SH-SY5Y (cell line): ENCODE measurements around the gene RPS14.

Experiments used
- GATA2 ChIP-seq: IDR thresholded peaks from 2 replicates; pipeline ENCODE4 v1.6.1; 2011; ENCODE audit warnings: mild to moderate bottlenecking, low read depth, low read length
- GATA3 ChIP-seq: IDR thresholded peaks from 2 replicates; pipeline ENCODE4 v1.6.1; 2011; ENCODE audit warnings: low read depth, mild to moderate bottlenecking, low read length, moderate library complexity

DNA sequence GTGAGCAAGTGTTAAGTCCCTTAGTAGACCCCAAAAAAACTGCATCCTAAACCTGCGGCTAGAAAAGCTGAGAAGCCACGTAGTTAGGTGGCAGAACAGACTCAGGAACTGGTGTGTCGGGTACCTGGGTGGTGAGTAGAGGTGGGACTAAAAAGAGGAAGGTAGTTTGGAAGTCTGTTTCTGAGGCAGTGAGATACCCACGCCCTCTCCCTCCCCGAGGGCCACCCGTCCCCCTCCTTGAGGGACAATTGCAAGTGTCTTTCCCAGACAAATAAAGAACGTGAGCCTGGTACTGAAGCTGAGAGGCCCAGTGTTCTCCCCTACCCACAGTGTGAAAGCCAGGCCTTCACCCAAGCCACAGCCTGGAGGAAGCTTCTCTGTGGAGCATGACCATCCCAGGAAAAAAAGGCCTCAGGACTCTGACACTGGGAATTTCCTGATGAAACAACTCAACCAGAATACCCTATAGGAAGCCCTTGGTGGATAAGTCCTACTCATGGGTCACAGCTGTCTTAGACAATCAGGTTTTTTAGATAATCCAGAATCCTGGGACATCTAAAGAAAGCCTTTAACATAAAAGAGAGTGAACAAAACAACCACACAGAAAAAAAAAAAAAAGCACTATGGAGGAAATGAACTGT lies 29.8 kb downstream of the RPS14 start:
- TF ChIP-seq GATA3 (no peak), GATA2 (no peak)
